Fibroblast of lung (primary cell): ENCODE measurements around the gene RNF223.
"Not testable (repeated sequence)": the region's sequence is repeated elsewhere in the genome, so short reads cannot be mapped to it uniquely, and the experiment has no call there.

ENCODE experiments used
- EZH2 ChIP-seq: IDR thresholded peaks from 2 replicates; pipeline ENCODE4 v1.5.1; 2012; ENCODE audit warnings: low read length, control low read depth, mild to moderate bottlenecking; ENCODE audit errors: missing control alignments
- TF ChIP-seq, protein P1 (sequence below), 2 donors: IDR thresholded peaks in 1 of 2; conservative IDR thresholded peaks in 1 of 2; 1 replicate in 1 of 2; 2 replicates in 1 of 2; pipeline ENCODE4 v1.5.1; 2011 to 2012; ENCODE audit warnings: low read length in 2 of 2, control low read depth in 1 of 2, inconsistent platforms in 1 of 2, low read depth in 1 of 2, mild to moderate bottlenecking in 1 of 2

DNA sequence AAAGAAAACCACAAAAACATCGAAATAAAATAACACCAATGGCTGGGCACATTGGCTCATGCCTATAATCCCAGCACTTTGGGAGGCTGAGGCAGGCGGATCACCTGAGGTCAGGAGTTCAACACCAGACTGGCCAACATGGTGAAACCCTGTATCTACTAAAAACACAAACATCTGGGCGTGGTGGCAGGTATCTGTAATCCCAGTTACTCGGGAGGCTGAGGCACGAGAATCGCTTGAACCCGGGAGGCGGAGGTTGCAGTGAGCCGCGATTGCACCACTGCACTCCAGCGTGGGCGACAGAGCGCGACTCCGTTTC is 16.4 kb downstream of the RNF223 start:
- TF ChIP-seq, protein P1, sequence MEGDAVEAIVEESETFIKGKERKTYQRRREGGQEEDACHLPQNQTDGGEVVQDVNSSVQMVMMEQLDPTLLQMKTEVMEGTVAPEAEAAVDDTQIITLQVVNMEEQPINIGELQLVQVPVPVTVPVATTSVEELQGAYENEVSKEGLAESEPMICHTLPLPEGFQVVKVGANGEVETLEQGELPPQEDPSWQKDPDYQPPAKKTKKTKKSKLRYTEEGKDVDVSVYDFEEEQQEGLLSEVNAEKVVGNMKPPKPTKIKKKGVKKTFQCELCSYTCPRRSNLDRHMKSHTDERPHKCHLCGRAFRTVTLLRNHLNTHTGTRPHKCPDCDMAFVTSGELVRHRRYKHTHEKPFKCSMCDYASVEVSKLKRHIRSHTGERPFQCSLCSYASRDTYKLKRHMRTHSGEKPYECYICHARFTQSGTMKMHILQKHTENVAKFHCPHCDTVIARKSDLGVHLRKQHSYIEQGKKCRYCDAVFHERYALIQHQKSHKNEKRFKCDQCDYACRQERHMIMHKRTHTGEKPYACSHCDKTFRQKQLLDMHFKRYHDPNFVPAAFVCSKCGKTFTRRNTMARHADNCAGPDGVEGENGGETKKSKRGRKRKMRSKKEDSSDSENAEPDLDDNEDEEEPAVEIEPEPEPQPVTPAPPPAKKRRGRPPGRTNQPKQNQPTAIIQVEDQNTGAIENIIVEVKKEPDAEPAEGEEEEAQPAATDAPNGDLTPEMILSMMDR (conservative IDR thresholded peaks at IDR 0.05 in 1 of 2, IDR thresholded peaks at IDR 0.05 in 1 of 2; ENCODE audit: low read depth in 1 of 2, low read length in 2 of 2) = not testable (repeated sequence)
- not testable (repeated sequence) for TF ChIP-seq EZH2
